ENCODE measurements around the gene GDF2.

The GDF2 gene

GRCh38 chr10:47359626-47360418 is 37.6 kb downstream of the GDF2 start:
- no peaks in the 10 kb centered on the region for H3K27me3 ChIP-seq (replicated peaks; ENCODE audit: control insufficient read depth, insufficient read depth, low read length, poor library complexity, severe bottlenecking)
- H3K27ac ChIP-seq (ENCODE audit: insufficient read depth, low read length, poor library complexity, severe bottlenecking): no peak overlapping the region
- no peak overlapping the region for H3K4me3 ChIP-seq (ENCODE audit: insufficient read depth, low read depth, low read length, poor library complexity, severe bottlenecking)
- H3K4me1 ChIP-seq (ENCODE audit: control insufficient read depth, insufficient read depth, low read length, poor library complexity, severe bottlenecking): no peaks in the 10 kb centered on the region
- no peaks in the 10 kb centered on the region for H3K9me3 ChIP-seq (ENCODE audit: control insufficient read depth, low read length)
- no peak for DNase-seq
- H3K36me3 ChIP-seq (ENCODE audit: control insufficient read depth, insufficient read depth, low read length): no peaks in the 10 kb centered on the region

DNA sequence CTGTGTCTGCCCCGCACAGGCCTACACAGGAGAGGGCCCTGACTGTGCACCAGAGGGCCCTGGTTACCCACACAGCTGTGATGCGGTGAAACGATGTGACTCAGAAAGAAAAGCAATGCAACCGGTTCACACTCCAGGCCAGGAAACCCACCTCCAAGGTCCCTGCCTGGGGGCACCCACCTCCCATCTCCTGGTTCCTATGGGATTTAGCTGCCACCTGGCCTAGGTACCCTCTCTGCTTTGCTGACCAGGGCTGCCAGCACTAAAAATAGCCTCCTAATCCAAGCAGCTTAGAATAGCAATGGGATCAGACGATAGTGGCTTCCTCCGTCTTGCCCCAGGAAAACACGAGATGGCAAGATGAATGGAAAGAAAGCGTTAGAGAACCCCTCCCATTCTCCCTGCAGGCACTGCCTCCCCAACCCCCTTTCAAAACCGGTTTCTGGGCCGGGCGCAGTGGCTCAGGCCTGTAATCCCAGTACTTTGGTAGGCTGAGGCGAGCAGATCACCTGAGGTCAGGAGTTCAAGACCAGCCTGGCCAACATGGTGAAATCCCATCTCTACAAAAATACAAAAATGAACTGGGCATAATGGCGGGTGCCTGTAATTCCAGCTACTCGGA is 38.3 kb downstream of the GDF2 start:
- Histone ChIP-seq H3K36me3 (ENCODE audit: control insufficient read depth, insufficient read depth, low read length) (no peaks in the 10 kb centered on the region), H3K27ac (ENCODE audit: insufficient read depth, low read length, poor library complexity, severe bottlenecking) (no peak overlapping the region), H3K4me3 (ENCODE audit: insufficient read depth, low read depth, low read length, poor library complexity, severe bottlenecking) (no peak overlapping the region), H3K4me1 (ENCODE audit: control insufficient read depth, insufficient read depth, low read length, poor library complexity, severe bottlenecking) (no peaks in the 10 kb centered on the region), H3K27me3 (replicated peaks; ENCODE audit: control insufficient read depth, insufficient read depth, low read length, poor library complexity, severe bottlenecking) (no peaks in the 10 kb centered on the region), H3K9me3 (ENCODE audit: control insufficient read depth, low read length) (no peaks in the 10 kb centered on the region)
- DNase-seq: no peak

GRCh38 chr10:47361293-47361692 is 39.0 kb downstream of the GDF2 start:
- DNase-seq: no peak
- Histone ChIP-seq H3K27me3 (replicated peaks; ENCODE audit: control insufficient read depth, insufficient read depth, low read length, poor library complexity, severe bottlenecking) (no peaks in the 10 kb centered on the region), H3K9me3 (ENCODE audit: control insufficient read depth, low read length) (no peaks in the 10 kb centered on the region)

DNA sequence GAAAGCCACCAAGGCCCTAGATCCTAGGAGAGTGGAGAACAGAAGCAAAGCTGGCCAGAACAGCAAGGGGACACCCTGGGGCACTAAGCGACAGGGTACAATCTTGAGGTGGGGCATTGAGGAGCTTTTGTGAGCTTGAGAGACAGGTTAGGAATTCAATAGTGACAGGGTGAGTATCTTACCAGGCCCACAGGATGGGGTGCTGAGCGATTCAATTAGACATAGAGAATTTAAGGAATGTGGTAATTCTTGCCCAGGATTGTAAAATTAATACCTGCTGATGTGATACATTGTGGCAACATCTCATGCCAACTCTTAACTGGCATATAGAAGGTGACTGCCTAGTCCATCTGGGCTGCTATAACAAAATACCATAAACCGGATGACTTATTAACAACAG is 39.9 kb downstream of the GDF2 start:
- Histone ChIP-seq H3K27me3 (replicated peaks; ENCODE audit: control insufficient read depth, insufficient read depth, low read length, poor library complexity, severe bottlenecking) (no peaks in the 10 kb centered on the region), H3K36me3 (ENCODE audit: control insufficient read depth, insufficient read depth, low read length) (no peaks in the 10 kb centered on the region), H3K9me3 (ENCODE audit: control insufficient read depth, low read length) (no peaks in the 10 kb centered on the region), H3K4me3 (ENCODE audit: insufficient read depth, low read depth, low read length, poor library complexity, severe bottlenecking) (no peak overlapping the region), H3K27ac (ENCODE audit: insufficient read depth, low read length, poor library complexity, severe bottlenecking) (no peak overlapping the region), H3K4me1 (ENCODE audit: control insufficient read depth, insufficient read depth, low read length, poor library complexity, severe bottlenecking) (no peaks in the 10 kb centered on the region)
- DNase-seq: no peak

More at GRCh38 chr10:47361293-47361692, 39.0 kb downstream of the GDF2 start:
- Histone ChIP-seq H3K36me3 (ENCODE audit: control insufficient read depth, insufficient read depth, low read length) (no peaks in the 10 kb centered on the region), H3K4me3 (ENCODE audit: insufficient read depth, low read depth, low read length, poor library complexity, severe bottlenecking) (no peak overlapping the region), H3K4me1 (ENCODE audit: control insufficient read depth, insufficient read depth, low read length, poor library complexity, severe bottlenecking) (no peaks in the 10 kb centered on the region), H3K27ac (ENCODE audit: insufficient read depth, low read length, poor library complexity, severe bottlenecking) (no peak overlapping the region)

GRCh38 chr10:47363781-47364180 is 41.5 kb downstream of the GDF2 start:
- Histone ChIP-seq H3K36me3 (ENCODE audit: control insufficient read depth, insufficient read depth, low read length) (no peaks in the 10 kb centered on the region), H3K27me3 (replicated peaks; ENCODE audit: control insufficient read depth, insufficient read depth, low read length, poor library complexity, severe bottlenecking) (no peaks in the 10 kb centered on the region), H3K27ac (ENCODE audit: insufficient read depth, low read length, poor library complexity, severe bottlenecking) (no peak overlapping the region), H3K4me3 (ENCODE audit: insufficient read depth, low read depth, low read length, poor library complexity, severe bottlenecking) (no peak overlapping the region), H3K9me3 (ENCODE audit: control insufficient read depth, low read length) (no peaks in the 10 kb centered on the region), H3K4me1 (ENCODE audit: control insufficient read depth, insufficient read depth, low read length, poor library complexity, severe bottlenecking) (no peaks in the 10 kb centered on the region)
- no peak for DNase-seq

DNA sequence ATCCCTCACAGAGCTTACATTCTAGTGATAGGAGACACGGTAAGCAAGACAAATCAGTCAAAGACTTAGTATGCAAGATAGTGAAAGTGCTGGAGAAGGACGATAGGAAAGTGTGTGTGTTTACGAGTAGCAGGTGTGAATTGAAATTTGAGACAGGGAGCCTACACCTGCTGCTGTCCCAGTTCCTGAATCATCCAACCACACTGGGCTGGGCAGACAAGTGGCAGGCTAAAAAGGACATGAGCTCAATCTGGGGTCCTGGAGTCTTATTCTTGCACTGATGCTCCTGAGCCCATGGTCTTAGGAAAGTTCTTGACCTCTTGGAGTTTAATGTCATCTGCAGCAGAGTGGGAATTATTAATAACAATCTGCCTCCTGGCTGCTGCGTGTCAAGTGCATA is 42.1 kb downstream of the GDF2 start:
- Histone ChIP-seq H3K9me3 (ENCODE audit: control insufficient read depth, low read length) (no peaks in the 10 kb centered on the region), H3K27ac (ENCODE audit: insufficient read depth, low read length, poor library complexity, severe bottlenecking) (no peak overlapping the region), H3K36me3 (ENCODE audit: control insufficient read depth, insufficient read depth, low read length) (no peaks in the 10 kb centered on the region), H3K4me3 (ENCODE audit: insufficient read depth, low read depth, low read length, poor library complexity, severe bottlenecking) (no peak overlapping the region), H3K27me3 (replicated peaks; ENCODE audit: control insufficient read depth, insufficient read depth, low read length, poor library complexity, severe bottlenecking) (no peaks in the 10 kb centered on the region), H3K4me1 (ENCODE audit: control insufficient read depth, insufficient read depth, low read length, poor library complexity, severe bottlenecking) (no peaks in the 10 kb centered on the region)
- no peak for DNase-seq

DNA sequence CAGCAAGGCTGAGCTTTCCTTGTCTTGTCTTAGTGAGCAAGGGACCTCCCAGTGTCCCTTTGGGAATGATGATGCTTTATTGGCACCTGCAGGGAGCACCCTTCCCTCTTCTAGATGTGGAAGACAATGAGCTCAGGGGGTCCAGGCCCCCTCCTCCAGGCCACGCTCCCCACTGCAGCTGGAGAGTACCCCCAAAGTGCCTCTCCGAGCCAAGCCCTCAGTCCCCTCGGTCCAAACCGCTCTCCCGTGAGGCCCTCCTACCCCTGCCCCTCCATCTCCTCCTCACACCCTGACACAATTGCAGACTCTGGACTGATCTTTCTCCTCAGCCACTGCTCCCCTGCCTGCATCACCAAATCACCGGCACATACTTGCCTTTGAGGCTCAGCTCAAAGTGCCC is 42.7 kb downstream of the GDF2 start:
- no peaks in the 10 kb centered on the region for H3K27me3 ChIP-seq (replicated peaks; ENCODE audit: control insufficient read depth, insufficient read depth, low read length, poor library complexity, severe bottlenecking)
- no peak overlapping the region for H3K4me3 ChIP-seq (ENCODE audit: insufficient read depth, low read depth, low read length, poor library complexity, severe bottlenecking)
- no peak overlapping the region for H3K27ac ChIP-seq (ENCODE audit: insufficient read depth, low read length, poor library complexity, severe bottlenecking)
- H3K9me3 ChIP-seq (ENCODE audit: control insufficient read depth, low read length): no peaks in the 10 kb centered on the region
- no peaks in the 10 kb centered on the region for H3K36me3 ChIP-seq (ENCODE audit: control insufficient read depth, insufficient read depth, low read length)
- no peak for DNase-seq
- no peaks in the 10 kb centered on the region for H3K4me1 ChIP-seq (ENCODE audit: control insufficient read depth, insufficient read depth, low read length, poor library complexity, severe bottlenecking)

DNA sequence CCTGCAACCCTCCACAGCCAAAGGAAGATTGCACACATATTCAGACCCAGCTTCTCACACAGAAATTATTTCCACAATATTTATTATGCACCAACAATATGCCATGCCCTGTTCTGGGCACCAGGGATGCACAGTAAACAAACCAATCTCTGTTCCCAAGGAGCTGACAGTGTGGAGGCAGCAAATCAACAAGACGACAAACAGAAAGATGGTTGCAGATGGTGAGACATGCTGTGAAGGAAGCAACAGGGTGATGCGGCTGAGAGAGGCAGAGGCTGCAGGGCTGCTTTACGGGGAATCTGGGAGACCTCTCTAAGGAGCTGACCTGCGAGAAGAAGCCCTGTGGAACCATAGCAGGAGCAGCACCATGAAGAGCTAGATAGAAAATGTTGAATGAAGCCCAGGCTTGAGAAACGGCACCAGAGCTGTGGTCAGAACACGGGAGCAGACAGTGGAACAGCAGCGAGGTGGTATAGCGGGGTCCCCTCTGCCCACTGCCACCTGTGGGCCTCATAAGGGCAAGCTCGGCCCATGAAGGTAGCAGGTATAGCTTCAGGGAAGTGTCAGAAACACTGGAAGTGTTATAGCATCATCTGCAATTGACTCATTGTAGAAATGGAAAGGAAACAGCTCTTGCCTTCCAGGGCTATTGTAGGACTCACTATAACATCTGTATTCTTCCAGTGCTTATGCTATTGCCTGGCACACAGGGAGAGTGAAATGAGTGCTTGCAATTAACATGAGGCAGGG is 43.4 kb downstream of the GDF2 start:
- H3K27ac ChIP-seq (ENCODE audit: insufficient read depth, low read length, poor library complexity, severe bottlenecking): no peak overlapping the region
- H3K4me1 ChIP-seq (ENCODE audit: control insufficient read depth, insufficient read depth, low read length, poor library complexity, severe bottlenecking): no peaks in the 10 kb centered on the region
- no peaks in the 10 kb centered on the region for H3K9me3 ChIP-seq (ENCODE audit: control insufficient read depth, low read length)
- H3K27me3 ChIP-seq (replicated peaks; ENCODE audit: control insufficient read depth, insufficient read depth, low read length, poor library complexity, severe bottlenecking): no peaks in the 10 kb centered on the region
- no peak for DNase-seq
- no peaks in the 10 kb centered on the region for H3K36me3 ChIP-seq (ENCODE audit: control insufficient read depth, insufficient read depth, low read length)
- no peak overlapping the region for H3K4me3 ChIP-seq (ENCODE audit: insufficient read depth, low read depth, low read length, poor library complexity, severe bottlenecking)

DNA sequence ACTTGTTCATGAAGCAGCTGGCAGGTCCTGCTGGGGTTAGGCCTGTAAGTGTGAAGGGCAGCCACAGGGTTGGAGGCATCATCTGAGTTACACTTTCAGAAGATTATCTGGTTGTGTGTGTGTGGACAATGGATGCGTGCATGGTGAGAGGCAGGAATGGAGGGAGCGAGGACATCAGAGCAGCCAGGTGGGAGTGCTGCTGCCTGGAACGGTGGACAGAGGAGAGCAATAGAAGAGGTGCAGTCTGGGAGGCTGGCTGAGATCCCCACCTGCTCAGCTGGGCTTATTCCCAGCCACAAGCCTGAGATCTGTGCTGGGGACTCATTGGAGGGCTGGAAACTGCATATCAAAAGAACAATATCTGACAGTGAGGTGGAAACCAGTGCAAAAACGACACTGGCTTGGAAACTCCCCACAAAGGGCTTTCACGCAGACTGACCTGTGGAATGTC is 44.0 kb downstream of the GDF2 start:
- H3K27me3 ChIP-seq (replicated peaks; ENCODE audit: control insufficient read depth, insufficient read depth, low read length, poor library complexity, severe bottlenecking): no peaks in the 10 kb centered on the region
- no peak for DNase-seq
- H3K4me3 ChIP-seq (ENCODE audit: insufficient read depth, low read depth, low read length, poor library complexity, severe bottlenecking): no peak overlapping the region
- no peaks in the 10 kb centered on the region for H3K4me1 ChIP-seq (ENCODE audit: control insufficient read depth, insufficient read depth, low read length, poor library complexity, severe bottlenecking)
- no peak overlapping the region for H3K27ac ChIP-seq (ENCODE audit: insufficient read depth, low read length, poor library complexity, severe bottlenecking)
- no peaks in the 10 kb centered on the region for H3K9me3 ChIP-seq (ENCODE audit: control insufficient read depth, low read length)
- no peaks in the 10 kb centered on the region for H3K36me3 ChIP-seq (ENCODE audit: control insufficient read depth, insufficient read depth, low read length)
